K562 (cell line): ENCODE data around the gene ADAT1. TPM values are rescaled to one million over a fixed set of nuclear protein-coding genes. Genes with fewer than 3 reads are reported as not detected.

Experiments
- ATF7 ChIP-seq: fragments of 450-650 bp; IDR thresholded peaks from 2 replicates; pipeline ENCODE4 v1.7.1; 2014; ENCODE audit warnings: mild to moderate bottlenecking, moderate library complexity
- CTBP1 ChIP-seq: fragments of 450-650 bp; IDR thresholded peaks from 2 replicates; pipeline ENCODE4 v1.6.1; 2016; ENCODE audit warnings: borderline replicate concordance
- ETV1 ChIP-seq: fragments of 450-650 bp; conservative IDR thresholded peaks from 2 replicates; pipeline ENCODE4 v1.6.1; 2016; ENCODE audit warnings: missing genetic modification characterization, control low read depth, low read depth, missing compliant biosample characterization
- EWSR1 ChIP-seq: fragments of 450-650 bp; IDR thresholded peaks from 2 replicates; pipeline ENCODE4 v1.6.1; 2018; ENCODE audit warnings: borderline replicate concordance, mild to moderate bottlenecking, low read depth, moderate library complexity; ENCODE audit not compliant: partially characterized antibody
- FOXO4 ChIP-seq: fragments of 450-650 bp; formaldehyde crosslinking; IDR thresholded peaks from 2 replicates; pipeline ENCODE4 v1.4.0; 2020; ENCODE audit warnings: mild to moderate bottlenecking, moderate library complexity
- FOXP1 ChIP-seq: sonication (generic); formaldehyde crosslinking; IDR thresholded peaks from 2 replicates; pipeline ENCODE4 v1.8.0; 2022; ENCODE audit warnings: mild to moderate bottlenecking, missing genetic modification reagents
- HDAC1 ChIP-seq, 2 experiments: fragments of 450-650 bp; IDR thresholded peaks; 2 replicates each; pipeline ENCODE4 v1.6.1; 2016 to 2017; ENCODE audit warnings: inconsistent platforms in 1 of 2, mild to moderate bottlenecking in 1 of 2, moderate library complexity in 1 of 2
- HES1 ChIP-seq: fragments of 450-650 bp; IDR thresholded peaks from 2 replicates; pipeline ENCODE4 v1.6.1; 2016; ENCODE audit warnings: low read depth, mild to moderate bottlenecking, moderate library complexity
- KDM1A ChIP-seq, 2 experiments: fragments of 450-650 bp; IDR thresholded peaks; 2 replicates each; pipeline ENCODE4 v1.6.1; 2016; ENCODE audit warnings: mild to moderate bottlenecking in 2 of 2
- LEF1 ChIP-seq: fragments of 450-650 bp; IDR thresholded peaks from 2 replicates; pipeline ENCODE4 v1.6.1; 2016; ENCODE audit warnings: mild to moderate bottlenecking
- NFRKB ChIP-seq: fragments of 450-650 bp; IDR thresholded peaks from 2 replicates; pipeline ENCODE4 v1.6.1; 2016; ENCODE audit warnings: low read depth
- NR2C2 ChIP-seq, 2 experiments: fragments of 200-800 bp in 1 of 2; sonication (Bioruptor generic) in 1 of 2; sonication (generic) in 1 of 2; formaldehyde crosslinking in 1 of 2; IDR thresholded peaks; 2 replicates each; pipeline versions ENCODE4 v1.6.1 to v1.8.0; 2016 to 2022; ENCODE audit warnings: mild to moderate bottlenecking in 1 of 2, missing compliant biosample characterization in 1 of 2, missing genetic modification characterization in 1 of 2, missing genetic modification reagents in 1 of 2
- NR3C1 ChIP-seq: sonication (generic); formaldehyde crosslinking; IDR thresholded peaks from 2 replicates; pipeline ENCODE4 v1.8.1; 2022; ENCODE audit warnings: missing genetic modification reagents
- PHB ChIP-seq: fragments of 250-450 bp; sonication (Bioruptor Pico); IDR thresholded peaks from 2 replicates; pipeline ENCODE4 v1.5.0; 2021
- POLR2A ChIP-seq: fragments of 450-650 bp; conservative IDR thresholded peaks from 2 replicates; pipeline ENCODE4 v1.6.1; 2016
- POLR2H ChIP-seq: IDR thresholded peaks from 2 replicates; pipeline ENCODE4 v1.6.1; 2016; ENCODE audit warnings: missing genetic modification characterization, low read depth, mild to moderate bottlenecking, control low read depth, missing compliant biosample characterization, moderate library complexity
- SREBF1 ChIP-seq: fragments of 150-350 bp; IDR thresholded peaks from 2 replicates; pipeline ENCODE4 v1.6.1; 2014; ENCODE audit warnings: antibody characterized with exemption, low read depth, low read length, borderline replicate concordance
- TBP ChIP-seq: optimal IDR thresholded peaks from 2 replicates; pipeline ENCODE3; 2011; ENCODE audit warnings: low read depth, low read length, improper control_type of control experiment
- U2AF1 ChIP-seq: fragments of 200-400 bp; formaldehyde crosslinking; optimal IDR thresholded peaks from 2 replicates; pipeline ENCODE3; 2017; ENCODE audit warnings: mild to moderate bottlenecking, low read depth, low read length, moderate library complexity
- ZBTB11 ChIP-seq, 3 experiments: fragments of 200-800 bp in 1 of 3; fragments of 250-450 bp in 1 of 3; fragments of 450-650 bp in 1 of 3; sonication (Bioruptor Pico) in 1 of 3; sonication (Bioruptor generic) in 1 of 3; formaldehyde crosslinking in 1 of 3; IDR thresholded peaks; 2 replicates each; pipeline versions ENCODE4 v1.6.1 to v1.8.0; 2016 to 2022; ENCODE audit warnings: mild to moderate bottlenecking in 2 of 3, missing genetic modification characterization in 2 of 3, missing compliant biosample characterization in 1 of 3, moderate library complexity in 1 of 3
- ZNF436 ChIP-seq: fragments of 250-450, 450-650 bp; sonication (Bioruptor Pico); formaldehyde crosslinking; IDR thresholded peaks from 2 replicates; pipeline ENCODE4 v1.7.0; 2020; ENCODE audit warnings: mild to moderate bottlenecking
- ZNF583 ChIP-seq: fragments of 250-450 bp; sonication (Bioruptor Pico); IDR thresholded peaks from 2 replicates; pipeline ENCODE4 v1.4.0; 2020
- ZNF707 ChIP-seq: fragments of 250-450 bp; sonication (Bioruptor Pico); conservative IDR thresholded peaks from 2 replicates; pipeline ENCODE4 v1.8.0; 2022; ENCODE audit warnings: inconsistent platforms, mild to moderate bottlenecking, moderate library complexity
- polyA plus RNA-seq, 8 experiments: library from polyadenylated mRNA; depleted of rRNA in 4 of 8; stranded (reverse) in 5 of 8; unstranded in 3 of 8; fragments of >200 nt; fragmentation: Nextera tagmentation in 2 of 8; fragmentation: Illumina TruSeq in 1 of 8; extraction: Ambion mirVana in 2 of 8; extraction: Trizol in 1 of 8; gene quantifications; 2 replicates each; pipeline versions ENCODE4 v1.2.1 to v1.2.3, GENCODE V29; 2011 to 2014; ENCODE audit warnings: inconsistent platforms in 1 of 8, missing spikeins in 1 of 8
- total RNA-seq, 7 experiments: library from RNA; depleted of rRNA in 6 of 7; stranded (reverse); fragments of >200 nt in 6 of 7; fragmentation: Illumina TruSeq in 2 of 7; extraction: Trizol in 2 of 7; gene quantifications; 2 replicates each; pipeline versions ENCODE4 v1.2.1 to v1.2.3, GENCODE V29; 2011 to 2021; ENCODE audit warnings: low replicate concordance in 1 of 7

Gene ADAT1
- total and polyA plus RNA-seq, 9 of the 15 experiments (the other 6 are each of a cell fraction or from before 2014, with no cell fraction given): 16.0 to 36.7 (median 28.2) TPM

- TF ChIP-seq KDM1A (IDR thresholded peaks at IDR 0.05): no peak
- no peak for TF ChIP-seq PHB (CRISPR knock-in tag)
- TF ChIP-seq POLR2H (tag): peak; percentile 60; the same call in 1 of the 2 replicates
- no peak for TF ChIP-seq ZNF583 (CRISPR knock-in tag)
- TF ChIP-seq ATF7: 0 out of 2 replicates have a peak, but pooled peaks have one; percentile 6
- TF ChIP-seq ZNF436 (CRISPR knock-in tag): no peak
- TF ChIP-seq HES1: no peak
- TF ChIP-seq NR2C2 (CRISPR knock-in tag; IDR thresholded peaks at IDR 0.05): no peak
- no peak for TF ChIP-seq NR2C2 (tag; IDR thresholded peaks at IDR 0.05)
- no peak for TF ChIP-seq FOXO4 (CRISPR knock-in tag)
- no peak for TF ChIP-seq NFRKB
- no peak for TF ChIP-seq NR3C1 (CRISPR knock-in tag)
- TF ChIP-seq ZNF707 (CRISPR knock-in tag): no peak
- TF ChIP-seq LEF1: no peak
- peak; percentile 0; the same call in 1 of the 2 replicates for TF ChIP-seq CTBP1
- no peak for TF ChIP-seq SREBF1
- no peak for TF ChIP-seq POLR2A
- TF ChIP-seq ETV1: no peak
- TF ChIP-seq TBP: no peak
- TF ChIP-seq ZBTB11 (CRISPR knock-in tag; IDR thresholded peaks at IDR 0.05): no peak
- no peak for TF ChIP-seq HDAC1 (IDR thresholded peaks at IDR 0.05)
- no peak for TF ChIP-seq FOXP1 (CRISPR knock-in tag)
- no peak for TF ChIP-seq U2AF1
- TF ChIP-seq EWSR1: no peak
Observed at GRCh38 chr16:75556431-75556950, 66.6 kb downstream of the ADAT1 start (continued).
